Esophagus muscularis mucosa (tissue), 3 donors: Measurements from ENCODE around the gene POLN.

Source experiments
- CTCF ChIP-seq, 3 experiments: fragments of 200-600 bp in 2 of 3; fragments of 450-650 bp in 1 of 3; sonication (generic) in 2 of 3; IDR thresholded peaks; one replicate each; pipeline ENCODE4 v1.5.1; 2017 to 2019; ENCODE audit warnings: antibody characterized with exemption in 3 of 3, mild to moderate bottlenecking in 2 of 3, moderate library complexity in 1 of 3
- POLR2A ChIP-seq: fragments of 450-650 bp; IDR thresholded peaks from one replicate; pipeline ENCODE4 v1.6.1; 2017; ENCODE audit warnings: antibody characterized with exemption, moderate library complexity, mild to moderate bottlenecking, low read depth
- POLR2AphosphoS5 ChIP-seq, 2 donors: sonication (generic); formaldehyde crosslinking; IDR thresholded peaks; one replicate each; pipeline ENCODE4 v1.6.1; 2017; ENCODE audit warnings: antibody characterized with exemption in 2 of 2

- TF ChIP-seq CTCF (IDR thresholded peaks at IDR 0.05) (no peak), POLR2AphosphoS5 (IDR thresholded peaks at IDR 0.05) (no peak), POLR2A (no peak)
Observed at GRCh38 chr4:2172161-2172560, 69.8 kb downstream of the POLN start.
